BLaER1 treated with 17β-estradiol and CSF1 and Interleukin-3, amounts not matched to agents 10 nM and 100 nM (cell line): Measurements from ENCODE around the gene CPED1.
"Not testable (repeated sequence)": the region's sequence is repeated elsewhere in the genome, so short reads cannot be mapped to it uniquely, and the experiment has no call there.

ENCODE experiments used
- H3K27ac ChIP-seq, 11 experiments: shearing (Covaris generic); formaldehyde crosslinking; 2 replicates each; pipeline ENCODE4 v1.8.1; 2022
- H3K27me3 ChIP-seq, 11 experiments: shearing (Covaris generic); formaldehyde crosslinking; 2 replicates each; pipeline ENCODE4 v1.8.1; 2022
- H3K36me3 ChIP-seq, 11 experiments: shearing (Covaris generic); formaldehyde crosslinking; 2 replicates each; pipeline ENCODE4 v1.8.1; 2022
- H3K4me1 ChIP-seq, 10 experiments: shearing (Covaris generic); formaldehyde crosslinking; 2 replicates each; pipeline ENCODE4 v1.8.1; 2022
- H3K4me2 ChIP-seq, 11 experiments: shearing (Covaris generic); formaldehyde crosslinking; 2 replicates each; pipeline ENCODE4 v1.8.1; 2022
- H3K4me3 ChIP-seq, 10 experiments: shearing (Covaris generic); formaldehyde crosslinking; 2 replicates each; pipeline ENCODE4 v1.8.1; 2022
- H3K9ac ChIP-seq, 11 experiments: shearing (Covaris generic); formaldehyde crosslinking; 2 replicates each; pipeline ENCODE4 v1.8.1; 2022
- H3K9me3 ChIP-seq, 11 experiments: shearing (Covaris generic); formaldehyde crosslinking; replicated peaks in 1 of 11; 2 replicates each; pipeline ENCODE4 v1.8.1; 2022
- H4K20me1 ChIP-seq, 11 experiments: shearing (Covaris generic); formaldehyde crosslinking; 2 replicates each; pipeline ENCODE4 v1.8.1; 2022
- Cebpa-rat ChIP-seq, 11 experiments: shearing (Covaris generic); IDR thresholded peaks; 2 replicates each; pipeline ENCODE4 v1.8.1; 2022

The CPED1 gene

DNA sequence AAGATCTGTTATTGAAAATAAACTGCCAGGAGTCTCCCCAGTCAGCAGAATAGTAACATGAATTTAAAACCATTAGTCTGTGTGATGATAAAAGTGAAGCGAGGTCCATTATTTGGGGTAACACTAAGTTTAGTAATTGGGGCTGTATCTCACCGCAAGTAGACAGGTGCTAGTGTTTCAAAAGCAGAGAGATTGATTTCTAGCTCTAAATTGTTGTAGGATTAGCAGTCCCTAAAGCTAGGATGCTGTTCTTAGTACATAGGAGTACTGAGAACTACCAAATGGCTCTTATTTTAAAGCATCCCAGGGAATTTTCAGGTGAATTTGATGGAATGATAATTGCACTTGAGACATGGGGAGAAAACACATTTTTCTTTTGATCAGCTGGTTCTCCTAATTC lies 70.5 kb downstream of the CPED1 start:
- Histone ChIP-seq H3K4me3 (no peak overlapping the region), H3K4me2 (no peak overlapping the region), H3K4me1 (no peaks in the 10 kb centered on the region), H3K27ac (no peak overlapping the region), H3K9ac (no peak overlapping the region), H4K20me1 (no peaks in the 10 kb centered on the region), H3K36me3 (no peaks in the 10 kb centered on the region), H3K27me3 (no peaks in the 10 kb centered on the region), H3K9me3 (peaks cover 0 to 4% (median 0%) of the 10 kb centered on the region in 11 experiments; a peak in 1 of 22 replicates)
- no peak for TF ChIP-seq Cebpa-rat (IDR thresholded peaks at IDR 0.05)

DNA sequence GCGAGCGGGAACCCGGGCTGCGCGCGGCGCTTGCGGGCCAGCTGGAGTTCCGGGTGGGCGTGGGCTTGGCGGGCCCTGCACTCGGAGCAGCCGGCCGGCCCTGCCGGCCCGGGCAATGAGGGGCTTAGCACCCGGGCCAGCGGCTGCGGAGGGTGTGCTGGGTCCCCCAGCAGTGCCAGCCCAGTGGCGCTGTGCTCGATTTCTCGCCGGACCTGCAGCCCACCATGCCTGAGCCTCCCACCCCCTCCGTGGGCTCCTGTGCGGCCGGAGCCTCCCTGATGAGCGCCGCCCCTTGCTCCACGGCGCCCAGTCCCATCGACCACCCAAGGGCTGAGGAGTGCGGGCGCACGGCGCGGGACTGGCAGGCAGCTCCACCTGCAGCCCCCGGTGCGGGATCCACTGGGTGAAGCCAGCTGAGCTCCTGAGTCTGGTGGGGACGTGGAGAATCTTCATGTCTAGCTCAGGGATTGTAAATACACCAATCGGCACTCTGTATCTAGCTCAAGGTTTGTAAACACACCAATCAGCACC lies 71.5 kb downstream of the CPED1 start:
- H3K9ac ChIP-seq, H3K4me1 ChIP-seq, H3K27ac ChIP-seq, H4K20me1 ChIP-seq, H3K4me3 ChIP-seq, H3K27me3 ChIP-seq, H3K4me2 ChIP-seq, H3K9me3 ChIP-seq, H3K36me3 ChIP-seq: not testable (repeated sequence)

DNA sequence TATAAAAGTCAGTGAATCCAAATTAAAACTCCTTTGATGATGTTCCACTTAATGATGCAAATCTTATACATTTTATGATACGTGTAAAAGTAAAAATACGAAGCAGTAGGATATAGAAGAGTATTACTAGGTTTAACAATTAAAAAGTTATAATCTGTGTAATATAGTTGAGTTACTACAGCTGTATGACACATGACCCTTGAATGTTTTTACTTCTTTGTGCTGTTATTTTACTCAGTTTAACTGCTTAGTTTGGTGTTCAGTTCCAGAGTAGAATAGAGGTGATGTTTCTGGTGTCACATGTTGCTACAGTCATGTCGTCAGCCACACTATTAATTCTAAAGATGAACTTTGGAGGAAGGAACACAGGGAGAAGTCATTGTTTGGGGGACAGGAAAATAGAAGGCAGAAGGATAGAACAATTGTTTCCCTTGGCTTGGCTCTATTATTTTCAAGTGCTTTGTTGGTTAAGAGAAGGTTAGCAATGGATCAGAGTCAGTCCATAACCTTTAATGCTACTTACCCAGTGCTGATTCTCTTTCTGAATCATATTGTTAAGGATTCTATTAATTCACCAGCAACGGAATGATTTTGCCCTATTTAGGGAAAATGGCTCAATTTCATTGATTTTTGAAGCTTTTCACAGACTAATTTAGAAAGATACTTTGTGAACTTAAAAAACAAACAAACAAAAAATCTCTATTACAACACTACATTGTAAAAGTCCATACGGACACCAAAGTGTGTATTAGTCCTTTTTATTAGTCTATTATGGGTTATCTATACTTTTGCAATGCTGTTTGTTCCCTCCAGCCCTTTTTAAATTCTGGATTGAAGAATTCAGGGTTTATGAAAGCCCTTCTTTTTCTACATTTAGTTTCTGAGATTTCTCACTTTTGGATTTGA lies 73.4 kb downstream of the CPED1 start:
- no peaks in the 10 kb centered on the region for H3K36me3 ChIP-seq
- no peak overlapping the region for H3K27ac ChIP-seq
- H3K4me3 ChIP-seq, result no peak overlapping the region
- H3K9me3 ChIP-seq, result peaks cover 0 to 4% (median 0%) of the 10 kb centered on the region in 11 experiments; a peak in 1 of 22 replicates
- H3K27me3 ChIP-seq, result no peaks in the 10 kb centered on the region
- no peak overlapping the region for H3K9ac ChIP-seq
- TF ChIP-seq Cebpa-rat (IDR thresholded peaks at IDR 0.05), result no peak
- H3K4me2 ChIP-seq, result no peak overlapping the region
- H3K4me1 ChIP-seq, result no peaks in the 10 kb centered on the region
- no peaks in the 10 kb centered on the region for H4K20me1 ChIP-seq

DNA sequence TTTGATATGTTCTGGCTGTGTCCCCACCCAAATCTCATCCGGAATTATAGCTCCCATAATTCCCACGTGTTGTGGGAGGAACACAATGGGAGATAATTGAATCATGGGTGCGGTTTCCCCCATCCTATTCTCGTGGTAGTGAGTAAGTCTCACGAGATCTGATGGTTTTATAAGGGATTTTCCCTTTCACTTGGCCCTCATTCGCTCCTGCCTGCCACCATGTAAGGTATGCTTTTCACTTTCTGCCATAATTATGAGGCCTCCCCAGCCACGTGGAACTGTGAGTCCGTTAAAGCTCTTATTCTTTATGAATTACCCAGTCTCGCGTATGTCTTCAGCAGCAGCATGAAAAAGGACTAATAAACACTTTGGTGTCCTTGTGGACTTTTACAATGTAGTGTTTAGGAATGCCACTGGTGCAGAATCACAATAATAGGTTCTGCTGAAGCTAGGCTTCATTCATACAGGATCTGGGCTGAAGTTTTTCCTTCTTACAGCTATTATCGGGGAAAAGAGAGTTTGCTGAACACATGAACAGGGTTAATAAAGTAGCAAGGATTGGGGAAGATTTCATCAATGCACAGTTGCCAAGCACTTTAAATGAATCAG lies 74.3 kb downstream of the CPED1 start:
- no peaks in the 10 kb centered on the region for H3K36me3 ChIP-seq
- no peaks in the 10 kb centered on the region for H3K27me3 ChIP-seq
- no peaks in the 10 kb centered on the region for H4K20me1 ChIP-seq
- H3K4me3 ChIP-seq, result no peak overlapping the region
- no peak overlapping the region for H3K27ac ChIP-seq
- H3K9ac ChIP-seq, result no peak overlapping the region
- TF ChIP-seq Cebpa-rat (IDR thresholded peaks at IDR 0.05), result no peak
- no peak overlapping the region for H3K4me2 ChIP-seq
- peaks cover 0 to 4% (median 0%) of the 10 kb centered on the region in 11 experiments; a peak in 1 of 22 replicates for H3K9me3 ChIP-seq
- no peaks in the 10 kb centered on the region for H3K4me1 ChIP-seq

DNA sequence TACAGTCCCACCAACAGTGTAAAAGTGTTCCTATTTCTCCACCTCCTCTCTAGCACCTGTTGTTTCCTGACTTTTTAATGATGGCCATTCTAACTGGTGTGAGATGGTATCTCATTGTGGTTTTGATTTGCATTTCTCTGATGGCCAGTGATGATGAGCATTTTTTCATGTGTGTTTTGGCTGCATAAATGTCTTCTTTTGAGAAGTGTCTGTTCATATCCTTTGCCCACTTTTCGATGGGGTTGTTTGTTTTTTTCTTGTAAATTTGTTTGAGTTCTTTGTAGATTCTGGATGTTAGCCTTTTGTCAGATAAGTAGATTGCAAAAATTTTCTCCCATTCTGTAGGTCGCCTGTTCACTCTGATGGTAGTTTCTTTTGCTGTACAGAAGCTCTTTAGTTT lies 79.2 kb downstream of the CPED1 start:
- H3K9ac ChIP-seq, H3K4me1 ChIP-seq, H3K36me3 ChIP-seq, H3K9me3 ChIP-seq, H4K20me1 ChIP-seq, H3K4me2 ChIP-seq, H3K27me3 ChIP-seq, H3K27ac ChIP-seq, H3K4me3 ChIP-seq: not testable (repeated sequence)

DNA sequence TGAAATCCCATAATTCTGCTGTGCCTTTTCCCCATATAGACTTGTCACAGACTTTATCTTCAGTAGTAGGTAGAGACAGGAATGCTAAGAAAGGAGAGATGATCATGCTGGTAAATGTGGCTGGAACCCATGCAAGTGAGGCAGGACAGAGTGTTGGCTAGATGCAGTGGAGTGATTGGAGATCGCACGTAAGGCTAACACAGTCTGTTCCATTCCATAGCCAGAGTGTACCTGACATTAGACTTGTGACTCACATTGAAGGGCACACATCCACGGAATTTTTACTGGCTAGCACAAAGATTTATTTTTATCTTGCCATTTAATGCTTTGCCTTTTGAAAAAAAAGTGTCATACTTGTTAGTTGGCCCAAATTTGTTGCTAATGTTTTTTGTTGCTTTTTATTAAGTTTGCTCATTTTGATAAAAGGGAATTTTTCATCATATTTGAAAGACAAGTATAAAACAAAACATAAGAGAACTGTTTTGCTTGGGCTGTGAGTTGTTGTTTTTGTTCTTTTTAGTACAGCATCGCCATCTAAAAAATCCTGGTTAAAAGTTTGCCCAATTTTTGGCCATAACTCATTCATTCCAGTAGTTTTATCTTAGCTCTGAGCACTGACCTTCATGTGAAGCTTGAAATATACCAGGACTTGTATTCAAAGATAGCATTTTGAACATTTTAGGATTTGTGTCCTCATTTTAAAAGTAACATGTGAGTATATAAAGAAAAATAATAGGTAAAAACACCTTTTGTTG lies 81.0 kb downstream of the CPED1 start:
- Histone ChIP-seq H3K36me3 (no peaks in the 10 kb centered on the region), H3K27ac (no peak overlapping the region), H3K27me3 (no peaks in the 10 kb centered on the region), H4K20me1 (no peaks in the 10 kb centered on the region), H3K4me1 (no peaks in the 10 kb centered on the region), H3K4me2 (no peak overlapping the region), H3K9me3 (peaks cover 0 to 3% (median 0%) of the 10 kb centered on the region in 11 experiments; a peak in 1 of 22 replicates), H3K9ac (no peak overlapping the region), H3K4me3 (no peak overlapping the region)
- no peak for TF ChIP-seq Cebpa-rat (IDR thresholded peaks at IDR 0.05)

DNA sequence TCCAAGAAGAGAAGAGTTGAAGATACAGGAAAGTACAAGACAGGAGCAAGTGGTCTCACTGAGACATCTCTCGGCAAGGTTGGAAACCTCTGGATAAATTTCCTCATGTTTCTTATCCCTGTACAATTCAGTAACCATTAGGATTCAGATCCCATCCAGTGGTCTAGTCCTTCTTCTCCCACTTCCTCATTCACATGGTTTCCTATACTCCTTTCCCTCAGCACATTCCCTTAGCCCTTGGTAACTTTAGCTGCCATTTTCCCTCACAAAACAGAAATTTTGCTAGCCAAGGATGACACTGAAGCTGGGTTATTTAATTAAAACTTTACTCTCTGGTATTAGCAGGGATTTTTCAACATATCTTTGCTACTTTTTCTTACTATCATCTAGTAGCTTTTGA lies 82.6 kb downstream of the CPED1 start:
- H4K20me1 ChIP-seq, result no peaks in the 10 kb centered on the region
- H3K27me3 ChIP-seq, result no peaks in the 10 kb centered on the region
- H3K4me1 ChIP-seq, result no peaks in the 10 kb centered on the region
- no peak for TF ChIP-seq Cebpa-rat (IDR thresholded peaks at IDR 0.05)
- H3K27ac ChIP-seq, result no peak overlapping the region
- H3K9me3 ChIP-seq, result peaks cover 0 to 3% (median 0%) of the 10 kb centered on the region in 11 experiments; a peak in 1 of 22 replicates
- no peak overlapping the region for H3K4me2 ChIP-seq
- no peak overlapping the region for H3K4me3 ChIP-seq
- no peak overlapping the region for H3K9ac ChIP-seq
- no peaks in the 10 kb centered on the region for H3K36me3 ChIP-seq

DNA sequence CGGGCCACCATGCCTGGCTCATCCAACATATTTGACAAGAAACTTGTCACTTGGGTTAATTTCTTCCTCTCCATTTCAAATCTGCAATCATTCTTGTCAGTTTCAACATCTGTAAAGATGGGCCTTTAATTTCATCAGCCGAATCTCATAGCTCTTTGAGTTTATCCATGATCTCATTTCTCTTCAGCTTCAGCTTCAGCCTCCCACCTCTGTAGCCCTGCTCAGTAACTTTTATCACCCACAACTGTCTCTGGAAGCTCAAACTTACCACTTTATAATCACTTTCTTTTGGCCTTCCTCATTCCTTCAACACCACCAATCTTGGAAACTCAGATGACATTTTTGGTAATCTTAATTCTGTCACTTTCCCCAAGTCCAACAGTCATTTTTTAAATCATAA lies 83.2 kb downstream of the CPED1 start:
- peaks cover 0 to 3% (median 0%) of the 10 kb centered on the region in 11 experiments; a peak in 1 of 22 replicates for H3K9me3 ChIP-seq
- no peak overlapping the region for H3K9ac ChIP-seq
- H3K4me2 ChIP-seq, result no peak overlapping the region
- no peaks in the 10 kb centered on the region for H3K36me3 ChIP-seq
- no peak overlapping the region for H3K4me3 ChIP-seq
- peaks cover 0 to 5% (median 2%) of the 10 kb centered on the region in 10 experiments; a peak in 9 of 20 replicates for H3K4me1 ChIP-seq
- TF ChIP-seq Cebpa-rat (IDR thresholded peaks at IDR 0.05), result no peak
- H4K20me1 ChIP-seq, result no peaks in the 10 kb centered on the region
- no peaks in the 10 kb centered on the region for H3K27me3 ChIP-seq
- H3K27ac ChIP-seq, result no peak overlapping the region

DNA sequence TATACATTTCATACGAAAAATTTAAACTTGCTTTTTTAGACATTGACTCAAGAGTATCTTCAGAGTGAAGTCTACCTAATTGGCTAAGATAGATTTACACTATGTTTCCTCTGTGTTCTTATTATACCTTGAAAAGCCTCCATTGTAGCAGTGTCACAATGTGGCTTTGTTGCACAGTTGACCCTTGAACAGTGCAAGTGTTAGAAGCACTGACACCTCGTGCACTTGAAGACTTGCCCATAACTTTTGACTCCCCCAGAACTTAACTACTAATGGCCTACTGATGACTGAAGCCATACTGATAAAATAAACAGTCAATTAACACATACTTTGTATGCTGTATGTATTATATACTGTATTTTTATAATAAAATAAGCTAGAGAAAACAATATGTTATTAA lies 84.3 kb downstream of the CPED1 start:
- TF ChIP-seq Cebpa-rat (IDR thresholded peaks at IDR 0.05), result no peak
- no peaks in the 10 kb centered on the region for H4K20me1 ChIP-seq
- H3K27me3 ChIP-seq, result no peaks in the 10 kb centered on the region
- peaks cover 0 to 12% (median 7%) of the 10 kb centered on the region in 10 experiments; a peak in 11 of 20 replicates for H3K4me1 ChIP-seq
- peaks cover 0 to 3% (median 0%) of the 10 kb centered on the region in 11 experiments; a peak in 1 of 22 replicates for H3K9me3 ChIP-seq
- no peak overlapping the region for H3K4me2 ChIP-seq
- no peaks in the 10 kb centered on the region for H3K36me3 ChIP-seq
- H3K9ac ChIP-seq, result no peak overlapping the region
- H3K27ac ChIP-seq, result no peak overlapping the region
- no peak overlapping the region for H3K4me3 ChIP-seq
